D721Med (cell line): ENCODE measurements around the gene HOGA1.

Experiments
- DNase-seq: peaks from one replicate; pipeline ENCODE4 v3.0.0; 2011; ENCODE audit warnings: low spot score; ENCODE audit not compliant: insufficient read length
- FAIRE-seq: peaks from 2 replicates; lab custom pipeline; 2011; peaks lifted over from hg19 to GRCh38; lab: Jason Lieb, UNC
- CTCF ChIP-seq: IDR thresholded peaks from 2 replicates; pipeline ENCODE4 v1.5.1; 2012; ENCODE audit warnings: mild to moderate bottlenecking, control low read depth; ENCODE audit not compliant: insufficient read depth; ENCODE audit errors: missing control alignments

The HOGA1 gene

GRCh38 chr10:97563337-97563736 lies 20.9 kb upstream of the HOGA1 start:
- TF ChIP-seq CTCF = no peak
- DNase-seq = no peak
- FAIRE-seq = no peak

DNA sequence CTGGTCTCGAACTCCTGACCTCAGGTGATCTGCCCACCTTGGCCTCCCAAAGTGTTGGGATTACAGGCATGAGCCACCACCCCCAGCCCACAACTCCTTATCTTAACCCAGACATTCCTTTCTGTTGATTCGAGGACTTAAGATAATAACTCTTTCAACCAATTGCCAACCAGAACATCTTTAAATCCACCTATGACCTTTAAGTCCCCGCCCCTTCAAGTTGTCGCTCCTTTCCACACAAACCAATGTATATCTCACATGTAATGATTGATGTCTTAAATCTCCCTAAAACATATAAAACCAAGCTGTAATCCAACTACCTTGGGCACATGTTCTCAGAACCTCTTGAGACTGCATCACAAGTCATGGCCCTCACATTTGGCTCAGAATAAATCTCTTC lies 19.4 kb upstream of the HOGA1 start:
- TF ChIP-seq CTCF = no peak
- DNase-seq (no peak), FAIRE-seq (no peak)

DNA sequence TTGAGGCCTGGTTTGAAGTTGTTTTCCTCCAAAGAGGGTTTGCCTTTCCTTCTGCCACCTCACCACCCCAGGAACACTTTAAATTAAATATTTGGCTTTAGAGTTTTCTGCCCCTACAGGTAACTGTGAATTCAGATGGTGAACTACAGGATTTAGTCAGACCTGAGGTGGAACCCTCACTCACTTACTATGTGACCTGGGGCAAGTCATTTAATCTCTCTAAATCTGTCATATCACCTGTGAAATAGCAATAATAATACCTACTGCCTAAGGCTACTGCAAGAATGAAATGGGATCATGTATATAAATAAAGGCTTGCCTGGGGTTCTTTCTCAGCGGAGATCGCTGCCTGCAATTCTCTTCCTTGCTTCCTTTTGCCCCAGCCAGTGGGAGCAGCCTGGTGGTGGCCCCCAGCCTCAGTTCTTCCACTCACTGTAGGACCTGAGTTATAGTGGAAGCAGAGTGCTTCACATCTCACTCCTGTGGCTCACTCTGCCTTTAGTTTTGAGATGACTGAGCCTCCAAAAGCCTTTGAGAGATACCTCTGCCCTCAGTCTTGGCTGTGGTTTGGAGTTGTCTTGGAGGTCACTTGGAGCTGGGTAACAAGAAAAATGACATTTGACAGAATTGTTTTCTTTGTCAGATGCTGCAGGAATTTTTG lies 17.7 kb upstream of the HOGA1 start:
- no peak for TF ChIP-seq CTCF
- FAIRE-seq = no peak
- DNase-seq = no peak

DNA sequence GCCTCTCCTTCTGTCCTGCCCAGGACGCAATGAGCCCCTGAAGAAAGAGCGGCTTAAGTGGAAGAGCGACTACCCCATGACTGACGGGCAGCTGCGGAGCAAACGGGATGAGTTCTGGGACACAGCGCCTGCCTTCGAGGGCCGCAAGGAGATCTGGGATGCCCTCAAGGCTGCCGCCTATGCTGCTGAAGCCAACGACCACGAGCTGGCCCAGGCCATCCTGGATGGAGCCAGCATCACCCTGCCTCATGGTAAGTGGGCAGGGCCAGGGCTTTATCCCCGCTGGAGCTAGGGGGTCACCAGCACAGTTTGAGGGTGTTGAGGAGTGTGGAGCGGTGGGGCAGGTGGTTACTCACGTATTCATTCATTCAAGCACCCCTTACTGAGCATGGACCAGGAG lies 16.3 kb upstream of the HOGA1 start:
- TF ChIP-seq CTCF = no peak
- no peak for DNase-seq
- FAIRE-seq = no peak

DNA sequence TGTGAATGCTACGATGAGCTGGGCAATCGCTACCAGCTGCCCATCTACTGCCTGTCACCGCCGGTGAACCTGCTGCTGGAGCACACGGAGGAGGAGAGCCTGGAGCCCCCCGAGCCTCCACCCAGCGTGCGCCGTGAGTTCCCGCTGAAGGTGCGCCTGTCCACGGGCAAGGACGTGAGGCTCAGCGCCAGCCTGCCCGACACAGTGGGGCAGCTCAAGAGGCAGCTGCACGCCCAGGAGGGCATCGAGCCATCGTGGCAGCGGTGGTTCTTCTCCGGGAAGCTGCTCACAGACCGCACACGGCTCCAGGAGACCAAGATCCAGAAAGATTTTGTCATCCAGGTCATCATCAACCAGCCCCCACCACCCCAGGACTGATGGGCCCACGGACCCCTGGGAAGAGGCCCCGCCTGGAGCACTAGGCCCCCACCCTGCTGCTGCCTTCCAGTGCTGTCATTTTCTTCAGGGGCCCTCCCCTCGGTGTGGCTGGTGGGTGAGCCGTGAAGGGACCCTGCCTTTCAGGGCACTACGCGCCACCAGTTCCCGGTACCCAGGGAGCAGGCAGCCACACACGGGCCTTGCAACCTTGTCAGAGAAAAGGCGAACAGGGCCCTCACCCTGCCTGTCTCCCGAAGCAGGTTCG lies 13.9 kb upstream of the HOGA1 start:
- no peak for DNase-seq
- TF ChIP-seq CTCF = no peak
- no peak for FAIRE-seq

- FAIRE-seq (no peak), DNase-seq (no peak)
- TF ChIP-seq CTCF = no peak
Observed at GRCh38 chr10:97570789-97571471, 13.3 kb upstream of the HOGA1 start.

DNA sequence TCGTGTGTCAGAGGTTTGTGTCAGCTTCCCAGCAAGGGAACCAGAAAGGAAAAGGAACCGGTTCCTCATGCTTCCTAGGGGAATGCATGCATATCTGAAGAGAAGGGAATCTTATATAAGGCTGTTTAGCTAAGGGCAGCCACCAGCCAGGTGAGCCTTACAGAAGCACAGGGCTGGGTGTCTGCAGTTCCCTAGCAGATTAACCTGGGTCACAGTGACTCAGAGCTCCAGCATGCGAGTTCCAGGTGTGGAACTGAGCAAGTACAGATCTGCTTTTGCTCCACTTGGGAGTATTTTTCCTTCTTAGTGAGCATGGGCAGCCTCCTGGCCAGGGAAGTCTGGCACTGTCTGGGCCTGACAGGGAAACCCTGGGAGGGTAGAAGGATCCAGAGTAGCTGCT lies 12.6 kb upstream of the HOGA1 start:
- TF ChIP-seq CTCF = no peak
- DNase-seq (no peak), FAIRE-seq (no peak)
